SK-N-SH (cell line): ENCODE measurements around the gene SGPP1. TPM values are rescaled to one million over a fixed set of nuclear protein-coding genes. Genes with fewer than 3 reads are reported as not detected.
"Not testable (repeated sequence)": the region's sequence is repeated elsewhere in the genome, so short reads cannot be mapped to it uniquely, and the experiment has no call there.

Experiments
- CTCF ChIA-PET: fragments of 300-600, 350-600 bp; formaldehyde crosslinking; extraction: SDS; loops from one replicate; lab custom pipeline; 2021; lab: Yijun Ruan, JAX
- POLR2A ChIA-PET: fragments of 350-600 bp; sonication (Branson Sonifier 250); formaldehyde crosslinking; extraction: SDS; loops from one replicate; lab custom pipeline; 2020; ENCODE audit warnings: antibody characterized with exemption, inconsistent platforms; lab: Yijun Ruan, JAX
- DNase-seq: peaks from one replicate; pipeline ENCODE4 v3.0.0; 2012
- H2AFZ ChIP-seq: fragments of 200-600 bp; sonication (generic); 2 replicates; pipeline ENCODE4 v1.8.1; 2016; ENCODE audit warnings: antibody characterized with exemption, mild to moderate bottlenecking, low read depth
- H3F3A ChIP-seq: fragments of 200-600 bp; sonication (generic); replicated peaks from 2 replicates; pipeline ENCODE3; 2016; ENCODE audit warnings: antibody characterized with exemption, mild to moderate bottlenecking; ENCODE audit not compliant: insufficient read depth
- H3K27ac ChIP-seq, 2 experiments: fragments of 200-500 bp in 1 of 2; fragments of 200-600 bp in 1 of 2; sonication (Bioruptor generic) in 1 of 2; sonication (generic), shearing (Covaris generic) in 1 of 2; 2 replicates each; pipeline versions ENCODE4 v1.5.1 to v1.6.1; 2014 to 2016; ENCODE audit warnings: low read depth in 2 of 2, inconsistent platforms in 1 of 2, low read length in 1 of 2, mild to moderate bottlenecking in 1 of 2, mixed read lengths in 1 of 2
- H3K27me3 ChIP-seq: fragments of 200-600 bp; sonication (generic), shearing (Covaris generic); 2 replicates; pipeline ENCODE4 v1.6.1; 2016; ENCODE audit warnings: mixed run types; ENCODE audit not compliant: insufficient read depth
- H3K36me3 ChIP-seq, 2 experiments: fragments of 200-500 bp in 1 of 2; fragments of 200-600 bp in 1 of 2; sonication (Bioruptor generic) in 1 of 2; sonication (generic) in 1 of 2; replicated peaks in 1 of 2; 2 replicates each; pipeline versions ENCODE3 to v1.5.1; 2014 to 2016; ENCODE audit warnings: low read length in 1 of 2, mild to moderate bottlenecking in 1 of 2; ENCODE audit not compliant: insufficient read depth in 2 of 2, control insufficient read depth in 1 of 2
- H3K4me1 ChIP-seq, 2 experiments: fragments of 200-500 bp in 1 of 2; fragments of 200-600 bp in 1 of 2; sonication (Bioruptor generic) in 1 of 2; sonication (generic), shearing (Covaris generic) in 1 of 2; 2 replicates each; pipeline versions ENCODE4 v1.5.1 to v1.6.1; 2014 to 2016; ENCODE audit warnings: low read depth in 1 of 2, low read length in 1 of 2, mixed run types in 1 of 2; ENCODE audit not compliant: insufficient read depth in 2 of 2, control insufficient read depth in 1 of 2
- H3K4me2 ChIP-seq: fragments of 200-600 bp; sonication (generic), shearing (Covaris generic); 2 replicates; pipeline ENCODE4 v1.6.1; 2017; ENCODE audit warnings: mixed run types
- H3K4me3 ChIP-seq, 2 experiments: fragments of 200-500 bp in 1 of 2; fragments of 200-600 bp in 1 of 2; sonication (Bioruptor generic) in 1 of 2; sonication (generic), shearing (Covaris generic) in 1 of 2; 2 replicates each; pipeline versions ENCODE4 v1.5.1 to v1.8.1; 2014 to 2016; ENCODE audit warnings: low read depth in 2 of 2, inconsistent platforms in 1 of 2, low read length in 1 of 2, mild to moderate bottlenecking in 1 of 2, mixed read lengths in 1 of 2, moderate library complexity in 1 of 2
- H3K79me2 ChIP-seq: fragments of 200-600 bp; sonication (generic); 2 replicates; pipeline ENCODE4 v1.8.1; 2017; ENCODE audit warnings: mild to moderate bottlenecking; ENCODE audit not compliant: insufficient read depth
- H3K9ac ChIP-seq: fragments of 200-600 bp; sonication (generic); 2 replicates; pipeline ENCODE4 v1.6.1; 2017; ENCODE audit warnings: mixed run types
- H3K9me2 ChIP-seq: fragments of 200-600 bp; sonication (generic); 2 replicates; pipeline ENCODE4 v1.6.1; 2017; ENCODE audit warnings: mixed run types
- H3K9me3 ChIP-seq: fragments of 200-600 bp; sonication (generic); 2 replicates; pipeline ENCODE4 v1.6.1; 2017; ENCODE audit warnings: mixed run types, mild to moderate bottlenecking, moderate library complexity
- H4K20me1 ChIP-seq: fragments of 200-600 bp; sonication (generic); 2 replicates; pipeline ENCODE4 v1.6.1; 2017; ENCODE audit warnings: mild to moderate bottlenecking, mixed run types; ENCODE audit not compliant: insufficient read depth
- ELF1 ChIP-seq: IDR thresholded peaks from 2 replicates; pipeline ENCODE4 v1.4.0; 2012
- JUND ChIP-seq: IDR thresholded peaks from 2 replicates; pipeline ENCODE4 v1.4.0; 2012
- MXI1 ChIP-seq: IDR thresholded peaks from 2 replicates; pipeline ENCODE4 v1.6.1; 2012; ENCODE audit warnings: mild to moderate bottlenecking, low read depth, low read length, improper control_type of control experiment
- NRF1 ChIP-seq: IDR thresholded peaks from 2 replicates; pipeline ENCODE4 v1.6.1; 2012; ENCODE audit warnings: low read depth, mild to moderate bottlenecking, low read length
- RCOR1 ChIP-seq: fragments of 150-350 bp; IDR thresholded peaks from 2 replicates; pipeline ENCODE4 v1.6.1; 2017; ENCODE audit warnings: antibody characterized with exemption, low read length
- SMC3 ChIP-seq: IDR thresholded peaks from 2 replicates; pipeline ENCODE4 v1.6.1; 2012; ENCODE audit warnings: low read depth, low read length, improper control_type of control experiment
- TAF1 ChIP-seq: IDR thresholded peaks from 2 replicates; pipeline ENCODE4 v1.6.1; 2012; ENCODE audit warnings: low read depth, mild to moderate bottlenecking, low read length, moderate library complexity, borderline replicate concordance
- TEAD4 ChIP-seq: IDR thresholded peaks from 2 replicates; pipeline ENCODE4 v1.4.0; 2012; ENCODE audit warnings: mild to moderate bottlenecking, borderline replicate concordance; ENCODE audit not compliant: insufficient read depth
- YY1 ChIP-seq: IDR thresholded peaks from 2 replicates; pipeline ENCODE4 v1.4.0; 2012; ENCODE audit warnings: low read depth, mild to moderate bottlenecking
- WGBS: methylation state at CpG from one replicate; pipeline ENCODE4 v1.1.6; 2017; ENCODE audit warnings: low lambda C conversion rate; 5-methylcytosine and 5-hydroxymethylcytosine counted together
- polyA plus RNA-seq, 3 experiments: library from polyadenylated mRNA; depleted of rRNA; stranded (reverse); fragments of >200 nt; gene quantifications; 2 replicates each; pipeline ENCODE4 v1.2.3, GENCODE V29; 2012
- TF ChIP-seq, protein P1 (sequence below): IDR thresholded peaks from 2 replicates; pipeline ENCODE4 v1.4.0; 2012; ENCODE audit warnings: low read depth, borderline replicate concordance
- TF ChIP-seq, protein P2 (sequence below): IDR thresholded peaks from 2 replicates; pipeline ENCODE4 v1.4.0; 2012; ENCODE audit warnings: low read depth

SGPP1 gene
- polyA plus RNA-seq, 1 of the 3 experiments (the other 2 are of a cell fraction): 8.4 TPM

DNA sequence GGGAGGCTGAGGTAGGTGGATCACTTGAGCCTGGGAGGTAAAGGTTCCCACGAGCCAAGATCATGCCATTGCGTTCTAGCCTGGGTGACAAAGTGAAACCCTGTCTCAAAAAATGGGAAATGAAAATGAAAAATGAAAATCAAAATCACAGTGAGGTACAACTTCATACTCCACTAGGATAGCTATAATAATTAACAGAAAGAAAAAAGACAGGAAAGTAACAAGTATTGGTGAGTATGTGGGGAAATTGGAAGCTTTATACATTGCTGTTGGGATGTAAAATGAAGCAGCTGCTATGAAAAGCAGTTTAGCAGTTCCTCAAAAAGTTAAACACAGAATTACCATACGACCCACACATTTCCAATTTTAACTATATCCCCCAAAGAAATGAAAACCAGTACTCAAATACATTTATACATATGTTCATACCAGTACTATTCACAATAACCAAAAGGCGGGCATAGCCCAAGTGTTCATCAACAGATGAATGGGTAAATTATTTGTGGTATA lies 22.2 kb downstream of the SGPP1 start:
- 92% methylated on average over 4 of the region's 4 CpGs for WGBS
- Histone ChIP-seq H3K27me3 (no peaks in the 10 kb centered on the region), H3K4me2 (no peak overlapping the region), H3K4me1 (no peaks in the 10 kb centered on the region; a peak in 1 of 4 replicates), H3K4me3 (no peak overlapping the region), H3K9ac (no peak overlapping the region), H3K9me2 (no peaks in the 10 kb centered on the region), H3F3A (no peaks in the 10 kb centered on the region), H2AFZ (no peak overlapping the region), H3K79me2 (peaks cover 21% of the 10 kb centered on the region), H3K27ac (no peak overlapping the region), H3K36me3 (peaks cover 0 to 8% of the 10 kb centered on the region in 2 experiments), H3K9me3 (no peaks in the 10 kb centered on the region), H4K20me1 (no peaks in the 10 kb centered on the region)
- DNase-seq: no peak
- POLR2A ChIA-PET: no interaction called here
- CTCF ChIA-PET: no interaction called here
- no peak for TF ChIP-seq TEAD4
- no peak for TF ChIP-seq NRF1
- no peak for TF ChIP-seq SMC3
- TF ChIP-seq YY1: no peak
- TF ChIP-seq, protein P1, sequence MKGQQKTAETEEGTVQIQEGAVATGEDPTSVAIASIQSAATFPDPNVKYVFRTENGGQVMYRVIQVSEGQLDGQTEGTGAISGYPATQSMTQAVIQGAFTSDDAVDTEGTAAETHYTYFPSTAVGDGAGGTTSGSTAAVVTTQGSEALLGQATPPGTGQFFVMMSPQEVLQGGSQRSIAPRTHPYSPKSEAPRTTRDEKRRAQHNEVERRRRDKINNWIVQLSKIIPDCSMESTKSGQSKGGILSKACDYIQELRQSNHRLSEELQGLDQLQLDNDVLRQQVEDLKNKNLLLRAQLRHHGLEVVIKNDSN: no peak
- TF ChIP-seq TAF1: no peak
- no peak for TF ChIP-seq ELF1

DNA sequence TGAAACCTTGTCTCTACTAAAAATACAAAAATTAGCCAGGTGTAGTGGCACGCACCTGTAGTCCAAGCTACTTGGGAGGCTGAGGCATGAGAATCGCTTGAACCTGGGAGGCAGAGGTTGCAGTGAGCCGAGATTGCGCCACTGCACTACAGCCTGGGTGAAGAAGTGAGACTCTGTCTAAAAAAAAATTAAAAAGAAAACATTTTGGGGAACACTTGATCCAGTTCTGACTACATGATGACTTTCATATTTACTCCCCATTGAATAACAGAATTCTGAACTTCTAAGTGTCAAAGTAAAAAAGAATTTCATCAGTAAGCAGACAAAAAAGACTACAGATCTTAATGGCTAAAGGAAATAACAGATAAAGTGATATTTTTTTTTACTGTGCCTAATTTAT lies 25.3 kb downstream of the SGPP1 start:
- H3K9me2 ChIP-seq, H3K9ac ChIP-seq, H3K4me2 ChIP-seq, H3F3A ChIP-seq, H2AFZ ChIP-seq, H3K4me3 ChIP-seq, H4K20me1 ChIP-seq, POLR2A ChIA-PET, CTCF ChIA-PET, H3K36me3 ChIP-seq, H3K4me1 ChIP-seq, H3K27ac ChIP-seq, H3K27me3 ChIP-seq, DNase-seq, H3K9me3 ChIP-seq: not testable (repeated sequence)
- WGBS: 97% methylated on average over 4 of the region's 4 CpGs
- H3K79me2 ChIP-seq: peaks cover 17% of the 10 kb centered on the region

DNA sequence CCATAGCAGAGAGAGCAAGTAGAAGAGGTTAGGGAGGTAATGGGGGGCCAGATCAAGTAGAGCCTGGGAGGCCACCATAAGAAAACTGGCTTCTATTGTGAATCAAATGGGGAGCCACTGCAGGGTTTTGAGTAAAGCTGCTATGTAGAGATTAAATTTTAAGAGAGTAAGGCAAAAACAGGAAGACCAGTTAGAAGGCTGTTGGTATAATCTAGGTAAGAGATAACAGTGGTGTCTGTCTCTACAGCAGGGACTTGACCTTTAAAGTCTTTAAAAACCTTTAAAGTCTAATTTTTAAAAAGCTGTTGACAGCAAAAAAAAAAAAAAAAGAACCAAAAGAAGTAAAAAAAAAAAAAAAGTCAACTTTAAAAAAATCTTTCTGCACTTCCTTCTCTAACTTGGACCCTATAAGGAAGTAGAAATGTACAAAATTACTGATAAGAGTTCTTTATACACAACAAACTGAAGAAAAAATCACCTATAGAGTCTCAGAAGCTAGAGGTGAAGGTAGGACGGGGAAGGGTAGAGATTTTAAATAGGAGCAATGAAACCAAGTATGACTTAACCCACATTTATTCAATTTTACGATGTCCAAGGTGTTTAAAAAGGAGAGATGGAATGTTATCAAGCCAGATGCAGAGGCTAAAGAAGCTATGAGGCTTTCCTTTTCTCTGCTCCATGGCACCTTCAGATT lies 26.1 kb downstream of the SGPP1 start:
- H3K36me3 ChIP-seq: peaks cover 0 to 10% of the 10 kb centered on the region in 2 experiments
- 95% methylated on average over 2 of the region's 2 CpGs for WGBS
- H3K4me3 ChIP-seq: no peak overlapping the region
- no peaks in the 10 kb centered on the region; the same call in 1 of the 2 replicates for H3K9me2 ChIP-seq
- H3K4me2 ChIP-seq: no peak overlapping the region
- H3K79me2 ChIP-seq: peaks cover 17% of the 10 kb centered on the region; the same call in 1 of the 2 replicates
- no peaks in the 10 kb centered on the region for H3F3A ChIP-seq
- ChIA-PET POLR2A (no interaction called here), CTCF (no interaction called here)
- no peaks in the 10 kb centered on the region for H4K20me1 ChIP-seq
- H2AFZ ChIP-seq: no peak overlapping the region
- no peaks in the 10 kb centered on the region; a peak in 1 of 4 replicates for H3K4me1 ChIP-seq
- DNase-seq: no peak
- H3K27ac ChIP-seq: no peak overlapping the region
- H3K9me3 ChIP-seq: no peaks in the 10 kb centered on the region
- no peaks in the 10 kb centered on the region for H3K27me3 ChIP-seq
- no peak overlapping the region for H3K9ac ChIP-seq
- TF ChIP-seq, protein P2, sequence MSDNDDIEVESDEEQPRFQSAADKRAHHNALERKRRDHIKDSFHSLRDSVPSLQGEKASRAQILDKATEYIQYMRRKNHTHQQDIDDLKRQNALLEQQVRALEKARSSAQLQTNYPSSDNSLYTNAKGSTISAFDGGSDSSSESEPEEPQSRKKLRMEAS: no peak
- no peak for TF ChIP-seq TEAD4
- no peak for TF ChIP-seq RCOR1
- no peak for TF ChIP-seq MXI1
- TF ChIP-seq JUND: no peak
